Fibroblast of pulmonary artery (primary cell): ENCODE measurements around the gene C10orf71.

Experiments
- DNase-seq: peaks from one replicate; pipeline ENCODE4 v3.0.0-alpha.2; 2010; ENCODE audit warnings: low read depth
- H3K4me3 ChIP-seq: replicated peaks from 2 replicates; pipeline ENCODE4 v1.5.1; 2011; ENCODE audit warnings: low read depth, mild to moderate bottlenecking, control low read depth, low read length, moderate library complexity
- TF ChIP-seq, protein P1 (sequence below): IDR thresholded peaks from 2 replicates; pipeline ENCODE4 v1.5.1; 2011; ENCODE audit warnings: mild to moderate bottlenecking, control low read depth, low read length, inconsistent platforms; ENCODE audit errors: missing control alignments

C10orf71 gene, protein sequence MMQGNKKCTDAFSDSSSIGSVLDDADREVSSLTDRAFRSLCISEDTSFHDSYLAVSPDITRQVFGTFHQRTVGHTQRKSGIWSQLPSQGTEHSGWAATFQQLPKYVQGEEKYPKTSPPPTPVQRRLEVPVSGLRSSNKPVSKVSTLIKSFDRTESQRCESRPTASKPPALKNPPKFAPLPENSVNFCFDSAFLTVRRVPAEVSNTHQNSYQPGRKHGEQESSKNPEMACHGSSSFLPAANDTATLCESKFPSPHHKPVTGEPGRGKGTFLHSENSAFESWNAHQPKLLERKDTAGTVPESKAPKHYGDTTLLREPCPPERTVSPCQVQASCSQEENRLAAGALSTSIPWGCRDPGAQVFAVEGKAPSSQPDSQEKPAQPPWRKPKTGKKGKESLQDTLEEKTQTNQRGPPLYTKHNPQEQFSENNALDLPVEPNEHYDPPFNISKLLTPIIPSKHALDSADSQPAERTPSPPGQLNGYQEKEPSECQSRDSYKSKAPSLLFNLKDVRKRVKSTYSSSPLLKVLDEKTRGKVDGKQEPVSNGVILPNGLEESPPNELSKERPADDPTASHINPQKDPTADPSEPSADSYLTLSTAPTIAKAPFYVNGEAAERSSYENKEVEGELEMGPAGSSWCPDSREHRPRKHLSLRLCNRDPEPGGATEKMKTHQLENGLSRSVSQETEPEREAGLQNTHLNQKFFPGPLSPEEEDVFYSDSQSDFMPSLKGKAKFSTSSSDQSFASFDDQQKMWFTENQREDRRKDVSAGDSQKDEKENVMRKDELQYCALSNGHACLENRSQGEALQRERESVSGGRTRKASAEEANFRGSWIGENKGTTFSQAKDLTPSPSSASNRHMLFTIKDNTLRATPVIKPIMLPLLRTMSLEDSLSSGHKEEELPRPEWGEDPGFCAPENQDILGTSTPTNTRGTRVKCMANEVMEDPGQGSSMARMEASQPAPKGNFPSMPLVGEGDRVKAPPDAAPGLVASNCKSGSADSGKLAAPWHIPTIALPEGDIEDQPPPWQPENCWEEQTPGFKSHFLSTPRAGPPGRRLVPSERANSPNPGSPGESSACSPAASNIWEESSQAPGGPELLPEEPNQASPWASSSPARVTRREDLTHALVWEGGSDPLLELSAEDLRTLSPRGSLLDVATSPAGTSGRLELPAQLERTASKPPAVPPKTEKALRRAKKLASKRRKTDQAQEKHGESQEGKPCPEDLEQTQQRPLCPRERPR (N-terminal part only)

DNA sequence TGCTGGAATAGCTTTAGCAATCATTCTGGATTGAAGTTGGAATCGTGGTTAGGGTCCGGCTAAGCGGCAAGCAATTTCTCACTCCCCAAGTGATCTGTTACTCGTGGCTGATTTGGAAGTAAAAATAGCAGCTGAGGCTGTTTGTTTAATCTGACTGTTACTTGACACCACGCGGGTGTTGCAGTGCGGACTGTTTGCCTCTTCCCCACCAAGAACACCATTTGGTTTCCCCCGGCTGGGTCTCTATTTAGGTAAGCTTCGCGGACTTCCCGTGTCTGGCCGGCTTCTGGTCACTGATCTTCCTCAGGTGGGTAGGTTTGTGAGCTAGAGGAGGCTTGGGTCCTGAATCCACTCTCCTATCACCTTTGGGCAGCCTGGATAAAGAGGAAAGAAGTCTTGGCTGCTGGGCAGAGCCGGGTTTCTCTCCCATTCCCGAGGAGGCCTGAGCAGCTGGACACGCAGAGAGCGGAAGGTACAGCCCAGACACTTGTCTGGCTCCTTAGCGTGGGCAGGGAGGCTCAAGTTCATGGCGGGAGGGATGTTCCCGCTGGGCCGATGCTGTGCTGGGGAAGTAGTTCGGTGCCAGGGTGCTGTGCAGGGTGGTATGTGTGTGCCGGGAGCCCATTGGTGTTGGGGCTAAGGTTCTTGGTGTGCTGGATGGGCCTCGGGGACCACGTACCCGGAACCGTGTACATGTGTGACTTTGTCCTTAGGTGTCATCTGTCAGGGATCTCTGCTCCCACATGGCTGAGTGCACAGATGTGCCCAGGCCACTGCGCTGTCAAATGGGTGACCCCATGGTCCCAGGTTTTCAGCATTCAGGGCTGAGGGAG lies at the start of gene C10orf71:
Gene C10orf71 (plus strand): TSS at position 188 of the 833 bp plus-strand sequence. CDS start 23,376 bp downstream, outside the sequence.
- no peak within 1 kb of the TSS for H3K4me3 ChIP-seq

DNA sequence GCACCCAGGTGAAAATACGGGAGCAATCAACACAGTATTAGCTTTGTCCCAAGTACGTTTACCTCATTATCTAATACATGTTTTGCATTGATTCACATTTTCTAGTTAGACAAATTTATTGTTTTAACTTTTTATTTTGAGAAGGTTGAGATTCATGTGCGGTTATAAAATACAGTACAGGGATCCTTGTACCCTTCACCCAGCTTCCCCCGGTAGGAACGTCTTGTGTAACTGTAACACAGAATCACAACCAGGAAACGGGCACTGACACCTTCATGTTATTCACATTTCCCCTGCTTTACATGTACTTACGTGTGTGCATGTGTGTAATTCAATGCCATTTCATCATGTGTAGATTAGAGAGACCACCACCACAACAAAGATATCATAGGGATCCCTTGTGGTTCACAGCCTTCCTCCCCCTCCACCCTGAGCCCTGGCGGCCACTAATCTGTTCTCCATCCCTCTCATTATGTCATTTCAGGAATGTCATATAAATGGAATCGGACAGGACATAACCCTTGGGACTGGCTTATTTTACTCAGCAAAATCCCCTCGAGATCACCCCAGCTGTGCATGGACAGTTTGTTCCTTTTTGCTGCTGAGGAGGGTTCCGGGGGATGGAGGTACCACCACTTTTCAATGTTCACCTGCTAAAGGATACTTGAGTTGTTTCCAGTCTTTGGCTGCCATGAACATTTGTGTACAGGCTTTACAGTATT lies 46.5 kb upstream of the C10orf71 start:
- TF ChIP-seq, protein P1, sequence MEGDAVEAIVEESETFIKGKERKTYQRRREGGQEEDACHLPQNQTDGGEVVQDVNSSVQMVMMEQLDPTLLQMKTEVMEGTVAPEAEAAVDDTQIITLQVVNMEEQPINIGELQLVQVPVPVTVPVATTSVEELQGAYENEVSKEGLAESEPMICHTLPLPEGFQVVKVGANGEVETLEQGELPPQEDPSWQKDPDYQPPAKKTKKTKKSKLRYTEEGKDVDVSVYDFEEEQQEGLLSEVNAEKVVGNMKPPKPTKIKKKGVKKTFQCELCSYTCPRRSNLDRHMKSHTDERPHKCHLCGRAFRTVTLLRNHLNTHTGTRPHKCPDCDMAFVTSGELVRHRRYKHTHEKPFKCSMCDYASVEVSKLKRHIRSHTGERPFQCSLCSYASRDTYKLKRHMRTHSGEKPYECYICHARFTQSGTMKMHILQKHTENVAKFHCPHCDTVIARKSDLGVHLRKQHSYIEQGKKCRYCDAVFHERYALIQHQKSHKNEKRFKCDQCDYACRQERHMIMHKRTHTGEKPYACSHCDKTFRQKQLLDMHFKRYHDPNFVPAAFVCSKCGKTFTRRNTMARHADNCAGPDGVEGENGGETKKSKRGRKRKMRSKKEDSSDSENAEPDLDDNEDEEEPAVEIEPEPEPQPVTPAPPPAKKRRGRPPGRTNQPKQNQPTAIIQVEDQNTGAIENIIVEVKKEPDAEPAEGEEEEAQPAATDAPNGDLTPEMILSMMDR: no peak
- DNase-seq: no peak
- no peak overlapping the region for H3K4me3 ChIP-seq

More for the DNA sequence above, at the start of gene C10orf71:
- no peak for DNase-seq
- TF ChIP-seq, protein P1: no peak

DNA sequence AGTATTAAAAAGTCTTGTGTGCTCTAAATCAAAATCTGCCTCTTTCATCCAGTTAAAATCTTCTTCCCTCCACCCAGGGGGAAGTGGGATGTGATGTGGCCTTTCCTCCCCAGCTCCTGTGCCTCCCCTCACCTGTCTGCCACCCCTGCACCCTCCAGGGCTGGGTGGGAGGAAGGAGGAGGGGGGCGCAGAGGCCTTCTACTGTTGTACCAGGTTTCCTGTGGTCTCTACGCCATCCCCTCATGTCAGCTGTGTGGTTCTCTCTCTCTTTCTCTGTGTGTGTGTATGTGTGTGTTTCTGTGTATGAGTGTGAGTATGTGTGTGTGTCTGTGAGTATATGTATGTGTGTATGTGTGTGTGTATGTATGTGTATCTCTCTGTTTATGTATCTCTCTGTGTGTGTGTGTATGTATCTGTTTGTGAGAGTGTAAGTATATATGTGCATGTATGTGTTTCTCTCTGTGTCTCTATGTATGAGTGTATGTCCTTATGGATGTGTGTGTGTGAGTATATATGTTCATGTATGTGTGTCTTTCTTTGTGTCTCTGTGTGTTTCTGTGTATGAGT lies 45.5 kb upstream of the C10orf71 start:
- TF ChIP-seq, protein P1: no peak

DNA sequence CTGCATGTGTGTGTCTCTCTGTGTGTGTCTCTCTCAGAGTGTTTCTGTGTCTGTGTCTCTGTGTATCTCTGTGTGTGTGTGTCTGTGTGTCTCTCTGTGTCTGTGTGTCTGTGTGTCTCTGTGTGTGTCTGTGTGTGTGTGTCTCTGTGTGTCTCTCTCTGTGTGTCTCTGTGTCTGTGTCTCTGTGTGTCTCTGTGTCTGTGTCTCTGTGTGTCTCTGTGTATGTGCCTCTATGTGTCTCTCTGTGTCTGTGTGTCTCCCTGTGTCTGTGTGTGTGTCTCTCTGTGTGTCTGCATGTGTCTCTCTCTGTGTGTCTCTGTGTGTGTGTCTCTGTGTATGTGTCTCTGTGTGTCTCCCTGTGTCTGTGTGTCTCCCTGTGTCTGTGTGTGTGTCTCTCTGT lies 44.8 kb upstream of the C10orf71 start:
- no peak for DNase-seq
- TF ChIP-seq, protein P1: no peak
- no peak overlapping the region for H3K4me3 ChIP-seq

More for the DNA sequence above, 45.5 kb upstream of the C10orf71 start:
- H3K4me3 ChIP-seq: no peak overlapping the region
- DNase-seq: no peak

DNA sequence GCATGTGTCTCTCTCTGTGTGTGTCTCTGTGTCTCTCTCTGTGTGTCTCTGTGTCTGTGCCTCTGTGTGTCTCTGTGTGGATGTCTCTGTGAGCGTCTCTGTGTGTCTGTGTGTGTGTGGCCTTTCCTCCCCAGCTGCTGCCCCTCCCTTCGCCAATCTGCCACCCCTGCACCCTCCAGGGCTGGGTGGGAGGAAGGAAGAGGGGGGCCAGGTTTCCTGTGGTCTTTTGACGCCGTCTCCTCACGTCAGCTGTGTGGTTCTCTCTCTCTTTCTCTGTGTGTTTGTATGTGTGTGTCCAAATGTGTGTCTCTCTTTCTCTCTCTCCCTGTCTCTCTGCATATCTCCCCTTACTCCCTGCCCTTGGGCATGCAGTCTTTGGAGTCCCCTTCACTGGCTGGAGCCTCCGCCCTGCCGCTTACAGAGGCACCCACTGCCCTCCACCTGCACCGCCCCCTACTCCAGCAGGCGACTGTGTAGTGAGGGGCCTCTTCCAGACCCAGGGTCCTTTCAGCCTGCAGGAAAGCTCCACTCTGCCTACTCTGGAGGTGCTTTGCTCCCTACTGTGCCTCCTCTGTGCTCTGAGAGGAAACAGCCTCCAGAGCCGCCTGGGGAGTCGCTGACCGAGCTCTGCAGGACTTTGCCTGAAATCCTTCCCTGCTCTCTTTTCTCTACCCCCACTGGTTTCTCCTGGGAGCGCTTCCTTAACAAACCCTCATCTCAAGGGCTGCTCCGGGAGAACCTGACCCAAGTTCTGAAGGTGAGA lies 44.2 kb upstream of the C10orf71 start:
- TF ChIP-seq, protein P1: no peak
- no peak overlapping the region for H3K4me3 ChIP-seq
- DNase-seq: no peak
